GM19193 (cell line): ENCODE results near the gene FBXO21.

ENCODE experiments used
- POLR2A ChIP-seq: IDR thresholded peaks from 4 replicates; pipeline ENCODE4 v1.6.1; 2011; ENCODE audit not compliant: insufficient read depth, insufficient read length; ENCODE audit errors: extremely low read depth

The FBXO21 gene

DNA sequence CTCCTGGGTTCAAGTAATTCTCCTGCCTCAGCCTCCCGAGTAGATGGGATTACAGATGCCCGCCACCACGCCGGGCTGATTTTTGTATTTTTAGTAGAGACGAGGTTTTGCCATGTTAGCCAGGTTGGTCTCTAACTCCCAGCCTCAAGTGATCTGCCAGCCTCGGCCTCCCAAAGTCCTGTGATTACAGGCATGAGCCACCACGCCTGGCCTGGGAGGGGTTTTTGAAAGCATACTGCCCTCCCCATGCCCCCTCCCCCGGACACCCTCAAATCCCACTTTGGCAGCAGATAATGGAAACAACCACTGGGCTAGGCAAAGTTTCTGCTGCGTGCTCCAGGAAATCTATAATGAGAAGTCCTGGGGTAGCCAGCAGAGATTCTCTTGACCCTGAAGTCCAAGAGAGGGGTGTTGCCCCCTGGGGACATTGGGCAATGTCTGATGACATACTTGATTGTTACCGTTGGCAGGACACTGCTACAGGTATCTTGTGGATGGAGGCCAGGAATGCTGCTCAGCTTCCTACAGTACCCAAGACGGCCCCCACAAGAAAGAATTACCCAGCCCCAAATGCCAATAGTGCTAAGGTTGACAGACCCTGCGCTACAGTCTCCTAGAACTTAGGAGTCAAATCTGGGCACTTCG, 18.7 kb upstream of the FBXO21 start:
- TF ChIP-seq POLR2A = no peak

DNA sequence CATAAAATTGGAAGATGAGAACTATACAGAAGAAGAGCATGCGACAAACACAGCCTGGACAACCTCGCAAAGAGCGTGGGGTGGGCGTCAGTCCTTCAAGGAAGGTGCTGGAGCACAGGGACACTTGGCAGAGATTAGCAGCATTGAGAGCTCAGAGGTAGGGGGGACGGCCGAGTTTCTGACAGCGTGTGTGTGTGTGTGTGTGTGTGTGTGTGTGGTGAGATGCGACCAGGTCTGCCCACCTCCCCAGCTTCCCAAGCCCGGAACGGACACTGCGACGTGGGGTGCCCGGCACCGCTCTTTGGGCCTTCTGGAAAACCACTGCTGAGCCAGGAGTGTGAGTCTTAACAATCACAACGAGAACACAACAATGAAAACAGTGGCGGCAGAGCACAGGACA, 17.9 kb upstream of the FBXO21 start:
- TF ChIP-seq POLR2A = no peak

DNA sequence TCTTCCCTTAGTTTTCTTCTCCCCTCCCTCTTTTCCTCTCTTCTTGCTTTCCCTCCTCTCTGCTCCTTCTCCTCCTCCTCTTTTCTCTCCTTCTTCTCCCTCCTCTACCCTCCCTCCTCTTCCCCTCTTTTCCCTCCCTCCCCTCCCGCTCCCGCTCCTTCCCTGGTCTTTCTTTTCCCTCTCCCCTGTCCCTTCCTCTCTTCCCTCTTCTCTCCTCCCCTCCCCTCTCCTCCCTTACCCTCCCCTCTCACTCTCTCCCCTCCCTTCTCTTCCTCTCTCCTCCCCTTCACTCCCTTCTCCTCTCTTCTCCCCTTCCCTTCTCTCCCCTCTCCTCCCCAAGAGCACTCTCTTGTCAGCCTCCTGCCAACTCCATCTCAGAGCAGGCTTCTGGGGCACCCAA, 17.4 kb upstream of the FBXO21 start:
- no peak for TF ChIP-seq POLR2A

DNA sequence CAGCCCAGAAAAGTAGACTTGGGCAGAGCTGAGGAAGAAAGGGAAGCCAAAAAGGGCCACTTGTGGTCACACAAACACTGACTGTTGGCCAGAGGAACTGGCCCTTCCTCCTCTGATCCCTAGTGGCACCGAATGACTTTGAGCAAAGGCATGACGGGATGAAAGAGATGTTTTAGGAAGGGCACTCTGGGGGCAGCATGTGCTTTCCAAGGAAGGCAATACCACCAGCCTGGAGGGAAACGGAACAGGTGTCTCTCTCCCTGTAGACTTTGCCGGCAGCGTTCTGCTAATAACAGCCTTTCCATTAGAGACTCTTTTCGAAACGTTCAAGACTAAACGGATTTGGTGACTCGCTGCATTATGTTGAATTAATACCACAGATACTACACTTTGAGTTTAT, 12.3 kb upstream of the FBXO21 start:
- TF ChIP-seq POLR2A = no peak

GRCh38 chr12:117202033-117202432, 11.8 kb upstream of the FBXO21 start:
- TF ChIP-seq POLR2A = no peak

DNA sequence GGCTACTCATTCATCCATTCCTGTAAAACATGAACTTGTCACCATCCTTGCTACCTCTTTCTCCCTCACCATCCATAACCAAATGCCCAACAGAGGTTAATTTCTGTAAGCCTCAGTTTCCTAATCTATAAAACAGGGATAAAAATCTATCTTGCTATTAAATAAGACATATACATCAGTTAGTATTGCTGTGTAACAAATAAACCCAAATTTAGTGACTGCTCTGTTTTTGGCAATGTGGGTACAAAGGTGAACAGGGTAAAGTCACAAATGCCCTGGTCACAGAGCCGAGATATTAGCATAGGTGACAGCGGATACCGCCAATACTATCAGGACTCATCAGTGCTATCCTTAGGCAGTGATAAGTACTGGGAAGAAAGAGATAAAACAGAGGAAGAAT, 3.6 kb upstream of the FBXO21 start:
- no peak for TF ChIP-seq POLR2A

- no peak for TF ChIP-seq POLR2A
These were observed 1.8 kb upstream of the FBXO21 start for GRCh38 chr12:117192057-117192456.

- TF ChIP-seq POLR2A = no peak
These were observed 503 bp downstream of the FBXO21 start for GRCh38 chr12:117189725-117190209.

DNA sequence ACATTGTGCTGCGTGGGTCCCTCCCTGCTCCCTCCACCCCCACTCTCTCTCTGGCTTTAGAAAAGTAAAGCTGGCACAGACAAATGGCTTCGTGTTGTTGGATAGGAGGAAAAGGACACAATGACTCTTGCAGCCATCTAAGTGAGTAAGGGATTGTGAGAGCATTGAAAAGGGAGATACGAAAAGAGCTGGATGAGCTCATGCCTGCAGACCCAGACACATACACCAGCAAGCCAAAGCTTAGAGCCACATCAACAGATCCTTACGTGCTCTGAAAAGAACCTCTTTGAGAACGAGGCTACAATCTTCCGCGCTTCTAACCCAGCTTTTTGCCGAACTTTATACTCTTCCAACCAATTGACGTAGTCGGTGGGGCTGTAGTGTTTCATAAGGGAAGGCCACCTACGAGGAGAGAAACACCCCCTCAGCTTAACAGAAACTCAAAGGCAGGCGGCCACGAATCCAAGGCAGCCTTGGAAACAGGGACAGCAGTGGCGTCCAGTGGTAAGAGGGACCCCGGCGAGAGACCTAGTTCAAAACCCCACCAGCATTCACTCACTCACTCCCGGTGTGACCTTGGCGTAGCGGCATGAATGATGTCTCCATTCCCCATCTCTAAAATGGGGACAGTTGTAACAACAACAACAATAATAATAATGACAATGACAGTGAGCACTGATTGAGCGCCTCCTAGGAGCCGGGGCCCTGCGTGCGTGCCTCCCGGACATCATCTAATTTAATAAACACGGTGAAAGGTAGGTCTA, 1.1 kb downstream of the FBXO21 start:
- TF ChIP-seq POLR2A = no peak

GRCh38 chr12:117188121-117188665, 2.1 kb downstream of the FBXO21 start:
- no peak for TF ChIP-seq POLR2A

- no peak for TF ChIP-seq POLR2A
These were observed 2.8 kb downstream of the FBXO21 start for GRCh38 chr12:117187421-117187820.

- no peak for TF ChIP-seq POLR2A
These were observed 7.4 kb downstream of the FBXO21 start for GRCh38 chr12:117182866-117183265.

- TF ChIP-seq POLR2A = no peak
These were observed 9.4 kb downstream of the FBXO21 start for GRCh38 chr12:117180758-117181467.

- TF ChIP-seq POLR2A = no peak
These were observed 11.5 kb downstream of the FBXO21 start for GRCh38 chr12:117178745-117179144.

GRCh38 chr12:117178301-117178700, 12.0 kb downstream of the FBXO21 start:
- TF ChIP-seq POLR2A = no peak
